NK-92 (cell line): ENCODE data around the gene C1QL2.

Experiments
- DNase-seq: peaks from one replicate; lab custom pipeline; 2025; ENCODE audit not compliant: unreplicated experiment; lab: John Stamatoyannopoulos, UW

C1QL2 gene

DNA sequence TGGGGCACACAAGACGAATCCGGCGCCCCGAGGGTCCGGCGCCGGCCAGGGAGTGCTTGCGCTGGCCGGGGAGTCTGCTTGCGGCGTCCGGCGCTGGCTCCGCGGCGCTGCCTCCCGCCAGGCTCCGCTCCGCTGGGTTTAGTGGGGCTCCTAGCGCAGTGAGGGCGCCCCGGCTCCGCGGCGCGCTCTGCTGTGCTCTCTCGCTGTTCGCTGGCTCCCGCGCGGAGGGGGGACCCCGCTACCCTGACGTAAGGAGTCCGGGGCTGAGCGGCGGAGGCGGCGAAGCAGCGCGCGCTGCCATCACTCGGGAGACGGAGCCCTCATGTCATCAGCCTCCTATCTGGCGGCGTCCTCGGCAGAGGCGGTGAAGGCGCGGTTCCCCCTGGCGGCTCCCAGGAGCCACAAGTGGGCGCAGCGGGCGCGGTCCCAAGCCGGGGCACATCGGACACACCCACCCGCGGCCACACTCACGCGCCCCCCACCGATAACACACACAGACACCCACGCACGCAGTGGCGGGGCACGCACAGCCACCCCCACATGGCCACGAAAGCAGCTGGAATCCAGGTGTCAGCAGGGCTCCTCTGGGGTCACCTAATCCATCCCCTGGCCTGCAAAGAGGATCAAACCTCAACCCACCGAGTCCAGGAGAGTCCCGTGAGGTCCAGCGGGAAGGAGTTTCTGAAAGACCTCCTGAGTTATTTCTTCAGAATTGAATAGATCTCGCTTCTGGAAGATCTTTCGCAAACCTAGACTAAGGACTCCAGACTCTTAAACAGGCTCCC is at the start of gene C1QL2:
C1QL2 (minus strand) TSS at position 189 of the 785 bp plus-strand sequence. CDS start 482 bp downstream, outside the sequence.
- DNase-seq = no peak

DNA sequence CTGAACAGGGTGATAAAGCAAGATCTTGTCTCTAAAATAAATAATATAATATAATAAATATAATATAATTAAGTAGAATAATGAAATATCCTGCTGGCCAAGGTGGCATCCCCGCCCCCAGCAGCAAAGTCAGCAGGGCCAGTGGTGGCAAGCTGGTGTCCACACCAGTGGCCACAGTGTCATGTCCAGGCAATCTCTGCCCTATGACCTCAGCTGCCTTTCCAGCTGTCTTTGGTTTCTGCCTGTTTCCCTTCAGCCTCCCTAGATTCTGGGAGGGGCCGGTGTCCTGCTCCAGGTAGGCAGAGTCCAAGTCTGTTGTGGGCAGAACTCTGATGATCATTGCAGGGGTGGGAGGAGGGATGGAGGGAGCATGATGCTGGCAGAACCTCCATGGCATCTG is 48.9 kb upstream of the C1QL2 start:
- DNase-seq = no peak

DNA sequence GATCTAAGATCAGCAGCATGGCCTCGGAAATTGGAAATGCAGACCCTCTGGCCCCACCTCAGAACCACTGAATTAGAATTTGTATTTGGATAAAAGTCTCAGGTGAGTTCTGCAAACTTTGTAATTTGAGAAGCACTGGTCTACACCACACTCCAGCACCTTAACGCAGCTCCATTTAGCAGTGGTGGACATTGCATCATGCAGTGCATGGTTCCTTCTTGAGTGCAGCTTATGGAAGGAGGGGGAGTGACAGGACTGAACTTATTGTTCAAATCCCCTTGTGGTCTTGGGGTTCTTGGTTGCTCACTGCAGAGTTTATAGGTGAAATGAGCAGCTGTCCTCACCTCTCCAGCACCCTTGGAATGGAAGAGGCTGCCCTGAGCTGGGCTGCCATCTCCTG is 47.6 kb upstream of the C1QL2 start:
- no peak for DNase-seq

DNA sequence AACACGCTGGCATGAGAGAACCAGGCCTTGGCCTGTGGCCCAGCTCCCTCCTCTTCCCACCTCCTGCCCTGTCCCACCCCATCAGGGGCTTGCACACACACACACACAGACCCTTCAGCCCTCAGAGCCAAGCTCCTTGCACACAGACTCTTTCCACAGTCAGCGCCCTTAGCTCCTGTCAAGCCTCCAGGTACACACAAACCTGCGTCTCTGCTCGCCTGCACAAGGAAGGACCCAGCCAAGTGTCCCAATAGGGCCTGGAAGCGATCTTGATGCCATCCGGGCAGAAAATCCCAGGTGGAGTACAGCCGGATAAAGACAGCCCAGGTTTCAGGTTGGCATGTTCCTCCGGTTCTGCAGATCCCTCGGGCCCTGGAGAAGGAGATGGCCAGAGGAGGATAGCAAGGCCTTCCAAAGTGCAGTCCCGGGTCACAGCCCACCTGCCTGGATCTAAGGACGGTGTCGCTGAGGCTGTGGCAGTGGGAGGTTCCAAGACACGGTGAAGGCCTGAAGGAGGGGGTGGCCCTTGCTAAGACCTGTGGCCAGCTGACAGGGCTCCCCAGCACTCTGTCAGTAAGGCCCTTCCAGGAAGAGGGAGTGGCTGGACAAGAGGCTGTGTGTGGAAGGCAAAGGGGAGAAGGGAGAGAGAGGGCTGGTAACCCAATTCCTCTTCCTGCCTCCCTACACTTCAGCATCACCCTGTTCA is 46.6 kb upstream of the C1QL2 start:
- DNase-seq = no peak

DNA sequence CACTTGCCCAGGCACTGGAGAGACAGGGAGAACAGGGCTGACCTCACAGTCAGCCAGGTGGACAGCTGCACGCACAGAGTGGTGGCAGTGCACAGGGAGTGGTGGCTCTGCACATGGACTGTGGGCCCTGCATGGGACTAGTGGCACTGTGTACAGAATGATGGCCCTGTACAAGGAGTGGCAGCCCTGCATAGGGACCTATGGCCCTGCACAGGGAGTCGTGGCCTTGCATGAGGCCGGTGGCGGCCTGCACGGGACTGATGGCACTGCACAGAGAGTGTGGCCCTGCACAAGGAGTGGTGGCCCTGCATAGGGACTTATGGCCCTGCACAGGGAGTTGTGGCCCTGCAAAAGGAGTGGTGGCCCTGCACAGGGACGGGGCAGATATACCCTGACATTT is 46.0 kb upstream of the C1QL2 start:
- no peak for DNase-seq

DNA sequence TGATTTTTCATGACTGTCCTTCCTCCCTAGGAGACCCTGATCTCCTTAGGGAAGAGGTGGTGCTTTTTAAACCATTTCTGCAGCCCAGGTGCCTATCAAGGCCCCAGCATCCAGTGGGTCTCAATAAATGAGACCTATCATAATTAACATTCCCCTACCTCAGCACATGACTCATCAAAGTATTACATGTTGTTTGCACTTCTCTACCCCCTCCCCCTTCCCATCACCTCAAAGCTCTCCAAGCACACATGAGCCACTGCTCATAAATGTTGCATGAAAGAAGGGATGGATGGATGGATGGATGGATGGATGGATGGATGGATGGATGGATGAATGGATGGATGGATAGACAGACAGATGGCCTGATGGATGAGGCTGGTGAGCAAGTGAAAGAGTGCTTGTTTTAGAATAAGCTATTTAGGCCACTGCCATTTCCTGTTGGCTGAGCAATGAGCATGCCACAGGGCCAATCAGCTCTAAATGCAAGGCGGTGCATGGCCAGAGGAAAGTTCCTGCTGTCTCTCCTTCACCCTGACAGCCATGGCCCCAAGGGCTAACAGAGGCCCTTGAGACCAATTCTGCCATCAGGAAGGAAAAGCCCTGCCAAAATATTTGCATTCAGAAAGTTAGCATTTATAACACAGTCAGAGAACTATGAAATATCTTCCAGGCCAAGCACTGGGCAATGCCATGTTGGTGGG is 44.2 kb upstream of the C1QL2 start:
- no peak for DNase-seq

DNA sequence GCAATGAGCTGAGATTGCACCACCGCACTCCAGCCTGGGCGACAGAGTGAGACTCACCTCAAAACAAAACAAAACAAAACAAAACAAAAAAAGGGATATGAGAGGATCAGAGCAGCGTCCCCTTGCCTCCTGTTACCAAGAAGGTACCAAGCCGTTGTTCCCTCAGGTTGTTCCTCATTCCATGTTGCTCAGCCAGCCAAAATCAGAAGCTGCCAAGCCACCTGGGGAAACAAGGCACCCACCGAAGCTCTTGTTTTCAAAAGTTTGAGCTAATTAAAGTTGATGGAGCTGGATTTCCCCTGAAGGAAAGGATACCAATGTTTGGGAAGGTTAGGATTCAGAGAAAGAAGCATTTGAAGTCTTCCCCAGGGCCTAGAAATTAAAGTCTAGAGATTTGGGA is 43.3 kb upstream of the C1QL2 start:
- no peak for DNase-seq

DNA sequence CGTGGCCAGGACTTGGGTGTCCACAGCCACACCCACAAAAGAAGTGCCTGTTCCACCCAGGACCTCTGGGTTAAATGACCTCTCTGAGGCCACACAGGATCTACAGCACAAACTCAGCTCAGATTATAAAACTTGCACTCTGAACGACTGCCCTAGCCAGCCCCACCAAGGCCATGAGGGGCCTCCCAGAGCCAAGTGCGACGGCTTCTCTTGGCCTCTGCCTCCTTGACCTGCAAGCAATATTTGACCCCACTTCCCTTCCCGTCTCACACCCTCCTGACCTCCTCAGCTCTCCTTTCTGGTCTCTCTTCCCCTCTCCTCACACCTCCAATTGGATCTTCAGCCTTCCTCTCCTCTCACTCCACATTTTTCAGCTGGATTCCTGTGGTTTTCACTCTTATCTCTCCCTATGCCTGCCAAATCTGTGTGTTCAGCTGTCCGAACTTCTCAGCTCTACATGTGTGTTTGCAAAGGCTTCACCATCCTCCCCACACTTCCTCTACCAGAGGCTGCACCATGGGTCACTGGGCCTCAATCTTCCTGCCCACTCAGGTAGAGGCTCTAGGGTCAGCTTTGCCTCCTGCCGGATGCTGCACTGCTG is 39.8 kb upstream of the C1QL2 start:
- DNase-seq = no peak

DNA sequence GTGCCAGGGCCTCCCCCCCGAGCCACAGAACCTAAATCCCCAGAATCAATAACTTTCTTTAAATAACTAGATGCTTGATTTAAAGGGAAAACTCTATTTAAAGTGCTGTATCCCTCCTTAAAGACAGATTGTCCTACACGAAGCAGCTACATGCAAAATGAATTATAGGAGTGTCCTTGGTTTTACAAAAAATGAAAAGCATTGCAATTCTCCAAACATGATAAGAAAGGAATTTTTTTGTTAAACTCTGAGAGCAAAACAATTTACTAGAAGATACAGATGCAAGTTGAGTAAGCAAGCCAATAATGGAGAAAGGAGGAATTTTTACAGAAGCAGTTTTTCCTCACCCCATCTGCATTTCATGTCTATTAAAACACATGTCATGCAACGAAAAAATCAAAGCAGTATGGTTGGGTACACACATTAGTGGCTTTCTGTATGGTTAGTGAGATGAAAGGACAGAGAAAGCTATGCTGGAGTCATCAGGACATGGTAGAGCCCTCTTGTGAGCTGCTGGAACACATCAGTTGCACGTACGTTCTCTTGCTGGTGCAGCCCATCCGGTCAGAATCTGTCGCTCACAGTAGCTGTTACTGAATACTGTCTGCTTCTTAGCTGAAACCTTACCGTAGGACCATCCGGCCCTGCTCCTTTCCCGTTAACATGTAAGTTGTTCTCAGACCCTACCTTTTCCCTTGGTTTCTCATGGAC is 39.1 kb upstream of the C1QL2 start:
- DNase-seq = no peak

DNA sequence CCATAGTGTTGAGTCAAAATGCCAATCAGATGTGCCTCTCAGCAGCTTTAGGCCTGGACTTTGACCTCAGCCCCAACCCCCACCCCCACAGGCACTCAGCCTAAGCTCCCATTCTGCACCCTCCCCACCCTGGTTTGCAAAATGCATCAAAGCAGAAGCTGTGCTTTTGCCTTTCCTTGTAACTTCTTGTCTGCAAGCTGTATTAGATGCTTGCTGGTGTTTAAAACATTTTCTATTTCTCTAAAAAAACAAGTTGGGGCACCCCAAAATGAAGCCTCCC is 38.5 kb upstream of the C1QL2 start:
- DNase-seq = no peak

DNA sequence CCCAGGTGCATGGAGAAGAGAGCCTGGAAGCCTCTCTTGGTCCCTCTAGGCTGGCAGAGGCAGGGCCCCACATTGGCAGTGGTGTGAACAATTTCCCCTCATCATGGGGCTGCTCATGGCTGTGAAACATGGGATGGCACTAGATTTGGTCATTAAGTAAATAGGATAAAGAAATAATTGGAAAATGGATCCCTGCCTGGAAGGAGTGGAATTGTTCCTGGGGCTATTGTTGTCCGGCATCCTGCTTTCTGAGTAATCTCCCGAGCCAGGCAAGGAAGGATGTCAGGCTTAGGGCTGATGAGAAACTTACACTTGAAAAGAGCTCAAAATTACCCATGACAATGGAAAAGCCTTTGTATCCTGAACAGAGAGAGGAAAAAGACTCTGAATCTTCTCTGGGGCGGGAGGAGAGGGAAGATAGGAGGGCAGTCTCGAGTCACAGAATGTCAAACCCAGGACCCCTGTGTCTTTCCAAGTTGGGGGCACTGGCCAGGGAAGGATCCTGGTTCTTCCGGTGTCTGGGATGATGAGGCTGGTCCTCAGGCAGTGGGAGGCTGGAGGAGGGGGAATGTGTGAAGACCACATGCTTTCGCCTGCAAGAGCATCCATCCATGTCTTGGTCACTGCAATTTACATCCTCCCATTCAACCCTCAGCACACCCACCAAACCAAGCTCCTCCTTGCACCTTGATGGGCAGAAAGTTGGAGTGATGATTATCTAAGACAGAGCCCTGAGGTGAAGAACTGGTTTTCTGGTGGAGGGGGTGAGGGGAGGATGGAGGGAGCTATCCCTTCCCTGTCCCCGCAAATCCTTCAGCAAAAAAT is 38.0 kb upstream of the C1QL2 start:
- no peak for DNase-seq

DNA sequence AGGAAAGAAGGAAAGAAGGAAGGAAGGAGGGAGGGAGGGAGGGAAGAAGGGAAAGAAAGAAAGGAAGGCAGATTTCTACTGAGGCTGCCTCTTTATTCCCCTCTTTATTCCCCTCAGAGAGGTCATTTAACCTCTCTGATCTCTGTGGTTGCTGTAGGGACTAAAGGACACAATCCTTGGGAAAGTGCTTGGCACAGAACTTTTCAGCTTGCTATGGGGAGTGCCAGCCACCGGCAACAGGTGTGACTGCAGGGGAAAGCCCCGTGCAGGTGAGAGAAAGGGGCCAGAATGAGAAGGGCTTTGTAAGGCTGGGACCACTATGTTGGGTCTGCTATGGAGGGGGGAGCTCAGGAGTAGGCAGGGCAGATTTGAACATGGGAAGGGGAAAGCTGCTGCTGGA is 37.3 kb upstream of the C1QL2 start:
- no peak for DNase-seq

DNA sequence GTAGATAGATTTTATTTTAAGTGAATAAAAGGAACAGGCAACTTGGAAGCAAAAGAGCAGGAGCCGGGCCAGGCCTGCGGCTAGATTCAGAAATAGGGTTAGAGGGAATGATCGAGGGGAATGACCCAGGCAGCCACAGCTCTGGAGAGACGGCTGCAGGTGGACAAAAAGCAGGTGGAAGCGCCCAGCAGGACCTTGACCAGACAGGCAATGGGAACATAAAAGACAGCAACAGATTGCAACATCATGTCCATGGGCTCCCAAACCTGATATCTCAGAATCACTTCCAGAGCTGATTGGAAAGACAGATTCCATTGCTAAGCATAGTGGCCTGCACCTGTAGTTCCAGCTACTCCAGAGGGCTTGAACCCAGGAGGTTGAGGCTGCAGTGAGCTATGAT is 36.5 kb upstream of the C1QL2 start:
- DNase-seq = no peak

DNA sequence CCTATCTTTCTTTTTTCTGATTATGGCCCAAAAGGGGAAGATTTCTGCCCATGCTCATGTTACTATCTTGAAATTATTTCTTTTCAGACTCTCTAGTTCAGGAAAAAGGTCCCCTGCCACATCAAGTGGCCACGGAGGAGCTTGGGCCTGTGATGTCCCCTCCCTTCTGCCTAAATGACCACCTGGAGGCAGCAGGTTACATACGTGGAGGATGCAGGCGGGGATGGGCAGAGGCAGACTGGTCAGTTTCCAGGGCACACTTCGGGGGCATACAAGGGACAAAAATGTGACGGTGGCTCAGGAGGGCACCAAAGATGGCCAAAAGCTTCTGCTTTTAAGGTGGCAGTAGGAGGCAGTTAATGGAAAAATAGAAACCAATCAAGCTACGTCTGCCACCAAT is 34.3 kb upstream of the C1QL2 start:
- no peak for DNase-seq

DNA sequence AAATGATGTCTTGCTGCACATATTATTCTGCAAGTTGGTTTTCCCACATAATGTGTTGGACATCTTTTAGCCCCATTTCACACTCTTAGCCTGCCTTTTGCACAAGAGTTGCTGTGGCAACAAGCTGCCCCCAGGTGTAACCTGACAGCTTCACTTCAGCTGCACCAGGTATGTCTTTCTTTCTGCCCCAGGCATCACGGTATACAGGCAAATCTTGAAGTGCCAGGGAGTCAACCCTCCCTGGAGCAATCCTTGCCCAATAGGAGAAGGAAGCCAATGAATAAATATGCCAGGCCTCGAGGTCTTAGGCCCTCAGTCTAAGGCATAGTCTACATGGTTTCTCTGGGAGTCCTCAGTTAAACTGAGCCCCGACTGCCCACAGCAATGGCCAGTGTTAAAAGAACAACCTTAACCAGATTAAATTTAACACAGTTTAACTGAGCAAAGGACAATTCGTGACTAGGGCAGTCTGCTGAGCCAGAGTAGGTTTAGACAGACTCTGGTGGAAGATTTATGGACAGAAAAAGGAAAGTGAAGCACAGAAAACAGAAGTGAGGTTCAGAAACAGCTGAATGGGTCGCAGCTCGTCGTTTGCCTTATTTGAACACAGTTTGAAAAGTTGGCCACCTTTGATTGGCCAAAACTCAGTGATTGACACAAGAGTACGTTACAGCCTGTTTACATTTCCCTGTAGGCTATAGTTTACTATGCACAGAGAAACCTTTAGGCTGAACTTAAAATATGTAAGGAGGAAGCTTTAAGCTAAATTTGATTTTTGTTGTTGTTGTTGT is 32.0 kb upstream of the C1QL2 start:
- DNase-seq = no peak

DNA sequence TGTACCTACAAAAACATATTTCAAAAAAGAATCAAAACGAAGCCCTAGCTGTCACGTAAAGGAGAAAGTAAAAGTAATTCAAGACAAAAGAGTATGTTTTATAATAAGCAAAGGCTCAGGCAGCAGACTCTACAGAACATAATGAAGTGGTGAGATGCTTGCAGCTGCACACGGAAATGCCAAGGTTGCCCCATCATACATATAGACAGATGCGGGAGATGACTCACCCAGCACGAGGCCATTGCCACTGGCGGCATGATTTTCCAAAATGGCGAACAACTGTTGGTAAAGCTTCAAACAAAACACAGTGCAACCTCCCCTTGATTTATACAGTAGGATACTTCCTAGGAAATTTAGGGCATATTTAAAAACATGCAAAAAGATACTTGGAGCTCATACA is 26.0 kb upstream of the C1QL2 start:
- no peak for DNase-seq

DNA sequence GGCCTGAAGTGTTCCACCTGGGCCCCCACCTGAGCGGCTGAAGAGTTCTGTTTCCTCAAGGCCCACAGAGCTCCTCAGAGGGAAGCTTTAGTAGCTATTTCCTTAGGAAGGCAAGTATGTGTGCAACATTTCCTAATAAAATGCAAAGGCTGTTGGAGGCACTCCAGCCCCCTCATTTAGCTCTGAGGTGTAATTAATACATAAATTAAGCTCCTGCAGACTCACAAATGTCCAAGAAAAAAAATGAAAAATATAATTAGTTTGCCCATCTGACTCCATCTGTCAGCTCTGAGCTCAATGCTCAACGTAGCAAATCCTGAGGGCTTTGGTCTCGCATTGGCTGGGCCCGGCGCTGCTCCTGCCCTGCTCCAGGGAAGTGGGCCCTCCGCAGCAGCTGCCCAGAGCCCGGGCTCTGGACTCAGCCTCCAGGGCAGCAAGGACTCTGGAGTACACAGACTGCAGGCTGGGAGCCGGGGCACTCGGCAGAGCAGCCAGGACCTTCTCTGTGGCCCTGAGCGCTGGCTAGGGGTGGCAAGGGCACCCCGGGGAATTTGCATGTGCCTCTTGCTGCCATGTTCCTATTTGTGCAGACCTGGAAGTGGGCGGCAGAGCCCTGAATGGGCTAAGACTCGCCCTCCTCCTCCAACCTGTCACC is 23.4 kb upstream of the C1QL2 start:
- no peak for DNase-seq

DNA sequence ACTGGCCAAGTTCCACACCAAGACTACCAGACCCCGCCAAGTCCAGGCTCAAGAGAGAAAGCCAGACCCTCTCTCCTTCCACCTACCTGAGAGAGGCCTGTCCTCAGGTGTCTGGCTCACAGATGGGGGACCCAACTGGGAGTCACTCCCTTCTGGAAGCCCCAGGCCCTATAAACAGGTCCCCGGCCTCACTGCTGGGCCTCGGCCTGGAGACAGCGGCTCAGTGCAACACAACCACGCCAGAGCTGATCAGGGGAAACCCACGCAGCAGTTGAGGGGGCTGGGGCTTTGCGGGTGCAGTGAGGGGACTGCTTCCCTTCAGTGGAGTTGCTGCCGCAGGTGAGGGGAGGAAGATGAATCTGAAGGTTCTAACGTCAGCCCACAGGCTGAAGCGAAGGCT is 22.8 kb upstream of the C1QL2 start:
- no peak for DNase-seq

DNA sequence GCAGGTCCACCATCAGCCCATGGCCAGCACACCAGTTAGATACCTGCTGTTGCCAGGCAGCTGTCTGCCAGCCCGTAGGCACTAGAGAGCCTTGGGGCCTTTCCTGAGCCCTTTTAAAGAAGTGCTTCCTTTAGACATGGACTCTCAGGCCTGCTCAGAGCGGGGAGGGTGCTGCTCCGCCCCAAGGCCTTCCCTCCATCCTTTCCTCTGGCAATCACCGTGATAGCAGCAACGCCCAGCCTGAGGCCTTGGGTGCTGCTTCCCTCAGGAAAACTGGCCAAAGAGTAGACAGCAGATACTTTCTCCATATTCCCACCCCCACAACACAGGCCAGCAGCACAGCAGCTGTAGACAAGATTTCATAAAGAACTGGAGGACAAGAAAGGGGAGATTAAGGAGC is 22.3 kb upstream of the C1QL2 start:
- DNase-seq = no peak
